Measurements from ENCODE around the gene RPTOR.

- TF ChIP-seq OSR1 (CRISPR knock-in tag; IDR thresholded peaks at IDR 0.05) (no peak), ZFP30 (CRISPR knock-in tag; IDR thresholded peaks at IDR 0.05) (no peak)
Measured at GRCh38 chr17:80826346-80826954, 281.8 kb downstream of the RPTOR start.

All from SK-N-SH treated with all-trans-retinoic acid at 6 μM for 48 hours (cell line).